Activated naive CD4-positive, alpha-beta T cell treated with Interleukin-2 at 50 U/mL for 16 hours (primary cell): ENCODE measurements around the gene RNF149.

Source experiments
- DNase-seq: peaks from one replicate; pipeline ENCODE4 v3.0.0-alpha.2; 2020

Gene RNF149

GRCh38 chr2:101293544-101293943 is 15.0 kb downstream of the RNF149 start:
- DNase-seq = no peak

- no peak for DNase-seq
Measured at GRCh38 chr2:101291973-101292372, 16.5 kb downstream of the RNF149 start.

GRCh38 chr2:101290711-101291110 is 17.8 kb downstream of the RNF149 start:
- no peak for DNase-seq

GRCh38 chr2:101287303-101287702 is 21.2 kb downstream of the RNF149 start:
- DNase-seq = no peak

- no peak for DNase-seq
Measured at GRCh38 chr2:101286684-101287083, 21.8 kb downstream of the RNF149 start.

DNA sequence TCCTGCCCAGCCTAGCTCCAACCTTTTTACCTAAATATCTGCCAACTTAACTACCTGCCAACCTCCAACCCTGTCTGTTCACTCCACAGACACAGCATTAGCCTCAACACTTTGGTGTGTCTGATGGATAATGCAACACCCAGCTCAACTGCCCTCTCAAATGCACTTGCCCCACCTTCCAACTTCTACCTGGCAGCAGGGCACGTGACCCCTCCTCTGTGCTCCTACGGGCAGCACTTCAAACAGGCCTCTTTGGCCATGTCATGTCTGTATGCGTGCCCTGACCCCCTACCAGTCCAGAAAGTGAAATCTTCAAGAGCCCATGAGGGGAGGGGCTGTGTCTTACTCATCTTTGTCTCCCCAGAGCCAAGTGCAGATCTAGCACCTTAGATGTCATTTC is 25.5 kb downstream of the RNF149 start:
- no peak for DNase-seq

DNA sequence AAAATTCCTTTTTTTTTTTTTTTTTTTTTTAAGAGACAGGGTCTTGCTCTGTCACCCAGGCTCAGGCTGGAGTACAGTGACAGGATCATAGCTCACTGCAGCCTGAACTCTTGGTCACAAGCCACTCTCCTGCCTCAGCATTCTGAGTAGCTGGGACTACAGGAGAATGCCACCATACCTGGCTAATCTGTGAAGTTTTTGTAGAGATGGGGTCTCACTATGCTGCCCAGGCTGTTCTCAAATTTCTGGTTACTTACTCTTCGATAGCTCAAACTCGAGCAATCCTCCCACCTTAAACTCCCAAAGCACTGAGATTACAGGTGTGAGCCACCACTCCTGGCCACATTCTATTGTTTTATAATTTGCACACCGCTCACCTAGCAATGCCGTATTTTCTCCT is 27.0 kb downstream of the RNF149 start:
- no peak for DNase-seq

GRCh38 chr2:101278925-101279324 is 29.6 kb downstream of the RNF149 start:
- no peak for DNase-seq

DNA sequence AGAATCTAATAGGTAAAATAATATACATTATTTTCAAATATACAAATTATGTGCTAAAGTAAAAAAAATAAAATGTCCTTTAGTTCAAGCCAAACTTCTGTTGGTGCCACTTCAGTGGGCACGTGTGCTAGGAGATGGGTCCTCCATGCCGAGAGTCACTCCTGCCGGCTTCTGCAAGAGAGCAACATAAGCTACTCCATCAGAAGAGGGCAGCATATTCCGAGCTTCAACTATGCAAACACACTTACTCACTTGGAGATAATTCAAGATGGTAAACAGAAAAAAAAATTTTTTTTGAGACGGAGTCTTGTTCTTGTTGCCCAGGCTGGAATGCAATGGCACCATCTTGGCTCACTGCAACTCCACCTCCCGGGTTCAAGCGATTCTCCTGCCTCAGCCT is 31.4 kb downstream of the RNF149 start:
- no peak for DNase-seq

- DNase-seq = no peak
Measured at GRCh38 chr2:101274142-101274541, 34.4 kb downstream of the RNF149 start.

DNA sequence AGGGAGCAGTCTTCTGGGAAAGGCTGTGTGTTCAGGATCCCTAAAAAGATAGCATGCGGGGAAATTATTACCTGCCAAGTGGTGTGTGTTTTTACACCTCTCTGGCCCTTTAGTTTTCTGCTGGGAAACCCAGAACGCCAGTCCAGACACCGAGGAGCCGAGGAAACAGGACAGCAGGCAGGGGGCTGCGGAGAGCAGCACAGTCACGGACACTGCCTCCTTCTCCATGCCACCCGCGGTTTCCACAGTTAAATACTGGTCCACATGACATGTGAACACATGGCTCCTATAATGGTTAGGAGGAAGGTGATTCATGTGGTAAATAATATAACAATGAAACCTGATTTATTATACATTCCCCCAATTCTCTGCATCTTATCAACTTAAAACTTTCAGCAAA is 35.4 kb downstream of the RNF149 start:
- DNase-seq = no peak

GRCh38 chr2:101272045-101272784 is 36.3 kb downstream of the RNF149 start:
- no peak for DNase-seq

GRCh38 chr2:101270700-101271259 is 37.7 kb downstream of the RNF149 start:
- DNase-seq = no peak

- no peak for DNase-seq
Measured at GRCh38 chr2:101267671-101268656, 40.5 kb downstream of the RNF149 start.

GRCh38 chr2:101265893-101266499 is 42.5 kb downstream of the RNF149 start:
- DNase-seq = no peak

- no peak for DNase-seq
Measured at GRCh38 chr2:101264360-101264939, 44.1 kb downstream of the RNF149 start.

DNA sequence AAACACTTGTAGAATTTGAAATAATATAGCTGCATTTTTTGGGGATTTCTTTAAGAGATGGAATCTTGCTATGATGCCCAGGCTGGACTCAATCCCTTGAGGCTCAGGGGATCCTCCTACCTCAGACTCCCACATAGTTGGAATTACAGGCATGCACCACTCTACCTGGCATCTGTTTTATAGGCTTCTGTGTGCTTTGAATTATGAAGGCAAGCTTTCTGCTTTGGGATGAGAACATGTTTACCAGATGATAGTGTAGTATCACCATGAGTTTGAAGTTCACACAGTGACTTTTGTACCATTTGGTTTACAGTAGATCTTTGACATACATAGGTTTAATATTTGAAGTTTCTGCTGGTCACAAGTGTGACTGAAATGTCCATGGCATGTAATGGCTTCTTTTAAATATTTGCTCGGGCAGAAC is 45.1 kb downstream of the RNF149 start:
- DNase-seq = no peak

DNA sequence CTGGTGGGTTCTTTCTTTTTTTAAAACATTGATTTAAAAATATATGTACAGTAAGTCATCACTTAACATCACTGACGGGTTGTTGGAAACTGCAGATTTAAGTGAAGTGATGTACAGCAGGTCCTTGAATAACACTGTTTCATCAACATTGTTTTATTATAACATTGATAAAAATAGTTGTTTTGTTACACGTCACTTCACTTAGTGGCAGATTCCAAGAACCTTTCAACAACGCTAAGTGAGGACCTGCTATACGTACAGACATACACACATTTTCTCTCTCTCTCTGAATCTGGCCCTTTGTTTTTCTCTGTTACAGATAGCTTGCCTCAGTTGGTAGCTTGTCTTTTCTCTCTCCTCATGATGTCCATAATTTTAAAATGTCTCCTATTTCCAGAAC is 46.4 kb downstream of the RNF149 start:
- no peak for DNase-seq

DNA sequence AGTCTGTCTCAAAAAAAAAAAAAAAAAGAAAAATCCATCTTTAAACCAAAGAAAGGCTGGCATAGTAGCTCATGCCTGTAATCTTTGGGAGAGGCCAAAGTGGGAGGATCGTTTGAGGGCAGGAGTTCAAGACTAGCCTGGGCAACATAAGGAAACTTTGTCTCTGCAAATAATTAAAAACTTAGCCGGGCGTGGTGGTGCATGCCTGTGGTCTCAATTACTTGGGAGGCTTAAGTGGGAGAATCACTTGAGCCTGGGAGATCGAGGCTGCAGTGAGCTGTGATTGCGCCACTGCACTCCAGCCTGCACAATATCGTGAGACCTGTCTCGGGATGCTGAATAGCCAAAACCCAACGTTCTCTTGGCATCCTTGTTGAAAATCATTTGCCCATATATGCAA is 49.7 kb downstream of the RNF149 start:
- no peak for DNase-seq

DNA sequence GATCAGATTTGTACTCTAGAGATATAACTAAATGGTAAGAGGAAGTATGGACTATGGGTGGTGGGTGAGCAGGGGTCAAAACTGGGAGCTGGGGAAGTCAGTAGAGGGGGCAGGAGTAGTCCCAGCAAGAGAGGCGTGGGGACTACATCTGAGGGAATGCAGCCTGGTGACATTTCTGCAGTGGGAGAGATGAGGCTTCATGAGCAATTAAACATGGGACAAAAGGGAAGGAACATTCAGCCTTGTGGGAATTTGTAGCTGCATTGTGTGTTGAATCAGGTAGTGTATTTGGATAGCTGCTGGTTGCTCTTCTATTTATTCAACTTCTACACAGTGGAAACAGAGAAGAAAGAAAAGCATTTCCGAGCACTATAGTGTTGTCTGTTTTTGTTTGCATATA is 52.2 kb downstream of the RNF149 start:
- no peak for DNase-seq

- no peak for DNase-seq
Measured at GRCh38 chr2:101255501-101255900, 53.0 kb downstream of the RNF149 start.

- DNase-seq = no peak
Measured at GRCh38 chr2:101253703-101254450, 54.6 kb downstream of the RNF149 start.
